ENCODE data around the gene ABCB9.
A peak's percentile ranks its signal among the peaks of the same experiment; 100 is the strongest.
"Not testable (repeated sequence)": the region's sequence is repeated elsewhere in the genome, so short reads cannot be mapped to it uniquely, and the experiment has no call there.

ABCB9 gene

DNA sequence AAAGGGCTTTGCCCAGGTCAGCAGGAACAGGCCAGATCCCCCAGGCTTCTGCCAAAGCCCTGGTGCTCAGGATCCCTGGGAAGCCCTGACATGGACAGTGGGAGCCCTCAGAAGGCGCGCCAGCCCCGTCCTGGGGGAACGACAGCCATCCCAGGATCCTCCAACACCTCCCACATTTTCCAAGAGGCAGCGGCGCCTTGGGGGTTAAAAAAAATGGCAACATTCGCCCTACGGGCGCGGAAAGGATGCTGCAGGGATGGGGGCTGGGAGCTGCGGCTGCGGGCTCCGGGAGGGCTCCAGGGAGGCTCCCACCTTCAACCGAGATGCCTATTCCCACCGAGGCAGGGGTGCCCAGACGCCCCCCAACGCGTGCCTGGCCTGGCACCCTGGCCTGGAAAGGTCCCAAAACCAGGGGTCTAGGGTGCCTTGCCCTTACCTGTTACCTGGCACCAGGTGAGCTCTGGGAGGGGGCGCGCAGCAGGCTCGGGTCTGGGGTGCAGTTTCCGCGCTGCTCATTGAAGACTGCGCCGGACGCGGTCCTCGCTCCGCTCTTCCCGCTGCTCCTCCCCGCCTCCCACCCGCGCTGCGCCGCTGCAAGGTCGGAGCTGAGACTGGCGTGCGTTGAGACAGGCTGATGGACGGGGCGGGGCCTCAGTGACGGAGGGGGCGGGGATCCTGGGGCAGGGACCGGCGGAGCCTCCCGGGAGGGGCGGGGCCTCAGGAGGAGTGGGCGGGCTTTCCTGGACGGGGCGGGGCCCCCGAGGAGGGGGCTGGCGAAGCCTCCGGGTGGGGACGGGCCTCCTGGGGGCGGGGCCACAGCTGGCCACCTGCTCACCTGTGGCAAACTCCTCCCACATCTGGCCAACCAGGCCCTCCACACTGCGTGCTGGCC lies at the start of gene ABCB9:
Gene ABCB9 (minus strand): TSS at position 613 of the 892 bp plus-strand sequence. CDS start 6,228 bp downstream, outside the sequence.
- H3K27ac ChIP-seq = peak within 1 kb of the TSS; percentile 76
- TF ChIP-seq, protein P1, sequence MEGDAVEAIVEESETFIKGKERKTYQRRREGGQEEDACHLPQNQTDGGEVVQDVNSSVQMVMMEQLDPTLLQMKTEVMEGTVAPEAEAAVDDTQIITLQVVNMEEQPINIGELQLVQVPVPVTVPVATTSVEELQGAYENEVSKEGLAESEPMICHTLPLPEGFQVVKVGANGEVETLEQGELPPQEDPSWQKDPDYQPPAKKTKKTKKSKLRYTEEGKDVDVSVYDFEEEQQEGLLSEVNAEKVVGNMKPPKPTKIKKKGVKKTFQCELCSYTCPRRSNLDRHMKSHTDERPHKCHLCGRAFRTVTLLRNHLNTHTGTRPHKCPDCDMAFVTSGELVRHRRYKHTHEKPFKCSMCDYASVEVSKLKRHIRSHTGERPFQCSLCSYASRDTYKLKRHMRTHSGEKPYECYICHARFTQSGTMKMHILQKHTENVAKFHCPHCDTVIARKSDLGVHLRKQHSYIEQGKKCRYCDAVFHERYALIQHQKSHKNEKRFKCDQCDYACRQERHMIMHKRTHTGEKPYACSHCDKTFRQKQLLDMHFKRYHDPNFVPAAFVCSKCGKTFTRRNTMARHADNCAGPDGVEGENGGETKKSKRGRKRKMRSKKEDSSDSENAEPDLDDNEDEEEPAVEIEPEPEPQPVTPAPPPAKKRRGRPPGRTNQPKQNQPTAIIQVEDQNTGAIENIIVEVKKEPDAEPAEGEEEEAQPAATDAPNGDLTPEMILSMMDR (conservative IDR thresholded peaks at IDR 0.05) = no peak
- no peak for TF ChIP-seq ZFX (IDR thresholded peaks at IDR 0.05)

GRCh38 chr12:123014473-123014872 lies 48.2 kb upstream of the ABCB9 start:
- H3K27ac ChIP-seq = not testable (repeated sequence)

DNA sequence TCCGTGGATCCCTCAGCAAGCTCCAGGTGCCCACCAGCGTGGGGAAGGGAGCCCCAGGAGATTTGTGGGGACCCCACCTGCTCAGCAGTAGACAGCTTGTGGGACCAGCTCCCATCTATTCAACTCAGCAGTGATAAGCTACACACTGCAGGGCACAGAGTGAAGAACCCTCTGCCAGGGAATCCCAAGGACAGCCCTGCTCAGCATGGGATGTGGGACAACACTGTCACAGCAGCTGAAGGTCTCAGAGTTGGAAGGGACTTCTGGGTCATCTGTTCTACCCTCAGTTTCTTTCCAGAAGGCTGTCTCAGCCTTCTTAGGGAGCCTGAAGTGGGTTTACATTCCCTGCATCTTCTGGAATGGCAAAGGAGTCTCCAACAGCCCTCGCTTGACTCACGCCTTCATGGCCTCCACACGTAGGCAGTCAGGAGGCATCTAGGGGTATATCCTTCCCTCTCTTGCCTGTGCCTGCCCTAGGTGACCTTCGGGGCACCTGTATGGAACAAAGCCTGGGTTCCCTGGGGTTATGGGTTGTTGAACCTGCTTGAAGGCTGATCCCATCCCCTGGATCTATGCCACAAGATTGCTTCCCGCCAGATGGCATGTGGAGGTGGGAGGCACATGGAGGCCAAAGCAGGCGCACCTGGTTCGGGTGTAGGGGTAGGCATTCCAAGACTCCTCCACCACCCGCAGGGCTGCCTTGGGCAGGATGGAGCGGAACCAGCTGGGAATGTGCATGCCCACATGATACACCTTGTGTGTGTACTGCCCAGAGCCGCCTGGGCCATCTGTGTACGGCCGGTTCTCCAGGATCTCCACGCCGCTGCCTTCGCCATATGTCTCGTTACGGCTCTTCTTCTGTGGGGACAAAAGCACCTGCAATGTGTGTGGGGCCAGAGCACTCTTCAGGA lies 47.2 kb upstream of the ABCB9 start:
- TF ChIP-seq ZFX (IDR thresholded peaks at IDR 0.05) = no peak
- TF ChIP-seq, protein P1 (conservative IDR thresholded peaks at IDR 0.05) = no peak
- no peak overlapping the region for H3K27ac ChIP-seq

DNA sequence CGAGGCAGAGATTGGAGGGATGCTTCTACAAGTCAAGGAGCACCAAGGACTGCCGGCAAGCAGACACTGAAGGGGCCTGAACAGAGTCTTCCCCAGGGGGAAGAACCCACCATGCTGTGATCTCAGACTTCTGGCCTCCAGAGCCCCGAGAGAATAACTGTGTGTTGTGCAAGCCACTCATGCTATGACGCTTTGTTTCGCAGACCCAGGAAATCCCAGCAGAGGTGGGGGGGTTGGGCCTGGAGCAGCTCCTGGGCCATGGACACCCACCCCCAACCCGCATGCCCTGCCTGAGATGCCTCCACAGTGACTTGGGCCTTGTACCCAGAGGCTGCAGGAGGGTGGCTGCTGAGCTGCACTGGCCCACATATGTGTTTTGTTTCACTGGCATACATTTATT lies 45.4 kb upstream of the ABCB9 start:
- no peak overlapping the region for H3K27ac ChIP-seq
- TF ChIP-seq, protein P1 (conservative IDR thresholded peaks at IDR 0.05) = no peak
- no peak for TF ChIP-seq ZFX (IDR thresholded peaks at IDR 0.05)

- TF ChIP-seq ZFX (IDR thresholded peaks at IDR 0.05) = no peak
- TF ChIP-seq, protein P1 (conservative IDR thresholded peaks at IDR 0.05) = no peak
- H3K27ac ChIP-seq = no peak overlapping the region
These were observed 44.4 kb upstream of the ABCB9 start for GRCh38 chr12:123010681-123011080.

DNA sequence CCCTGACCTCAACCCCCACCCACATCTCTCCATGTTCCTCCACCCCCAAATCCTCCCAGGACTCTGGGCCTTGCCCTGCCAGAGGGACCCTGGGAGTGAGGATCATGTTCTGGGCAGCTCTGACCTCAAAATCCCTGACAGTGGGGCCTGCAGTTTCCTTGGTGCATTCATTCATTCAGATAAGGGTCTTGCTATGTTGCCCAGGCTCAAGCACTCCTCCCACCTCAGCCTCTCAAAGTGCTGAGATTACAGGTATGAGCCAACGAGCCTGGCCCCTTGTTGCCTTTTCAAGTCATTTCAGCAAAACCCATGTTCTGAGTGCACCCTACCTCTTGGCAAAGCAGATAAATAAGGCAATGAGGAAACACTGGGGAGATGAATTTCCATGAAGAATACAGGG lies 43.8 kb upstream of the ABCB9 start:
- TF ChIP-seq, protein P1 (conservative IDR thresholded peaks at IDR 0.05) = no peak
- no peak for TF ChIP-seq ZFX (IDR thresholded peaks at IDR 0.05)
- H3K27ac ChIP-seq = no peak overlapping the region

- no peak overlapping the region for H3K27ac ChIP-seq
- TF ChIP-seq, protein P1 (conservative IDR thresholded peaks at IDR 0.05) = no peak
- no peak for TF ChIP-seq ZFX (IDR thresholded peaks at IDR 0.05)
These were observed 40.7 kb upstream of the ABCB9 start for GRCh38 chr12:123006977-123007376.

Data from C4-2B (cell line).